Choroid plexus epithelial cell (primary cell): ENCODE data around the gene DLX6.

Experiments
- DNase-seq: peaks from one replicate; pipeline ENCODE4 v3.0.0-alpha.2; 2010; ENCODE audit warnings: low read depth
- H3K4me3 ChIP-seq: 2 replicates; pipeline ENCODE4 v1.5.1; 2011; ENCODE audit warnings: low read depth, mild to moderate bottlenecking, control low read depth, low read length, moderate library complexity
- CTCF ChIP-seq: conservative IDR thresholded peaks from 2 replicates; pipeline ENCODE4 v1.5.1; 2011; ENCODE audit warnings: low read depth, mild to moderate bottlenecking, control low read depth, inconsistent platforms, low read length, moderate library complexity

The DLX6 gene

GRCh38 chr7:97005183-97006054 is at the start of gene DLX6:
TSS of gene DLX6 (plus strand) at chr7:97005553. CDS start at chr7:97005978, 425 bp downstream.
- no peak for DNase-seq
- TF ChIP-seq CTCF, result no peak
- H3K4me3 ChIP-seq, result peak within 1 kb of the TSS; percentile 20

GRCh38 chr7:96959135-96959534 is 46.2 kb upstream of the DLX6 start:
- no peak for DNase-seq
- no peak for TF ChIP-seq CTCF
- H3K4me3 ChIP-seq, result no peak overlapping the region

DNA sequence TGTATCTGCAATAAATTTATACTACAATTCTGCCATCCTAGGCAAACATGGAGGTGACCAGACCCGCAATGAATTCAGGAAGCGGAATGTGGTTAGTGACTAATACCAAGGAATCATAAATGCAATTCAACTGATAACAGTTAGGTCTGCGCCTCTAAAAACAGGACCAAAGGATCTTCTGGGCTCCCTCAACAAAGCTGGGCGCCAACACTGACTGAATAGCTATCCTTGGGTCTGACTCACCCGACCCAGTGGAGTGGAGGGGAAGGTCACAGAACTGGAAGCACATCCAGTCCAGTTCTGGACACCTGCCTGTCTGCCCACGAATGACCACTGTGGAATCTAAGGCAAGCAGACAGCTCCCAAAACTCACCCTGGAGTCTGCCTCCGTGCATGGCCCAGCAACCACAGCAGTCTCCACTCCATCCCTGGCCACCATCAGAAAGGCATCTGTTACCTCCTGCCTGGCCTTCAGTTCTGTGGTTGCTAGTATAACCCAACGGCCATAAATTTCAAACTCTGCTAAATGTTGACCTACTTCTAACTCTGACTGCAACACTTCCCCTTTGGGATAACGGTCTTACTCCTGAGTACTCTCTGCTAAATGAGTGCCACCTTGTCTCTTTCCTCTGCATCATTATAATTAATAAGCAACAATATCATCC is 43.0 kb upstream of the DLX6 start:
- DNase-seq, result no peak
- no peak overlapping the region for H3K4me3 ChIP-seq
- no peak for TF ChIP-seq CTCF

DNA sequence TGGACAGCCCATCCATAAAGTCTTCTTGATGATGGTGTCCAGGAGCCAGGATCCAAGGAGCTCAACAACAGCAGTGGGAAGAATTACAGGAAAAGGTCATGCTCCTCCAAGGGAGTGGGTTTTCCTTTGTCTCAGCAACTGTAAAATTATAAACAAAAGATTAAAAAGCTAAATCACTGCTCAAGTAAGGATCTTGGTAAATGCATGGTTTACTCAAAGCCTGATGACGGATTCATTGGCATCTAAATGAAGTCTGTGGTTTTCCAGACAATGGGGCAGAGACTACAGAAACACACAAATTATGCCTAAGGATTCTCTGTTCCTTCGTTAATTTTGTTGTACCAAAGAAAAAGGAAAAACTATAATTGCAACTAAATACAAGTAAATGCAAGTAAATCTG is 36.4 kb upstream of the DLX6 start:
- H3K4me3 ChIP-seq, result no peak overlapping the region
- no peak for DNase-seq
- TF ChIP-seq CTCF, result no peak

GRCh38 chr7:96970739-96971138 is 34.6 kb upstream of the DLX6 start:
- no peak for DNase-seq
- no peak for TF ChIP-seq CTCF
- H3K4me3 ChIP-seq, result no peak overlapping the region

DNA sequence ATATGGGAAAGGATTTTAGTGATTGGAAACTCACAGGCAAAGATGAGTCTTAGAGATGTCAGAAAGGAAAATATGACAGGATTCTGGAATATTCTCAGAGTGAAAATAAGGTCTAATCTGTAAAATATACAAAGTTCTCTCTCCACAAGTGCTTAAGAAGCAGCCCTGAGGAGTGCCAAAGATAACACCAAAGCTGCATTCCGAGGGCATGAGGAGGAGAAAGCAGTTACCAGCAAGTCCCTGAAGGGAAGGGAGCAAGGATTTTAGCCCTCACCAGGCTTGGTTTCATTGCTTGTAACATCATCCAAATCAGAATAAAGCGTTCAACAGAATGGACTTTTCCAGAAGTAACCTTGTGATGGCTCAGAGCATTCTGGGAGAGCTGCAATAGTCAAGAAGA is 31.4 kb upstream of the DLX6 start:
- DNase-seq, result peak; percentile 8
- no peak for TF ChIP-seq CTCF
- no peak overlapping the region for H3K4me3 ChIP-seq

- H3K4me3 ChIP-seq, result no peak overlapping the region
- no peak for DNase-seq
Observed at GRCh38 chr7:96976106-96976505, 29.2 kb upstream of the DLX6 start.

More at GRCh38 chr7:96976106-96976505, 29.2 kb upstream of the DLX6 start:
- no peak for TF ChIP-seq CTCF
